Mucosa of descending colon (tissue), 3 donors: ENCODE measurements around the gene CPVL. TPM values are rescaled to one million over a fixed set of nuclear protein-coding genes. Genes with fewer than 3 reads are reported as not detected.
"Not testable (repeated sequence)": the region's sequence is repeated elsewhere in the genome, so short reads cannot be mapped to it uniquely, and the experiment has no call there.

Experiments used
- ATAC-seq: fragments of 200-7000 bp; cut with Tn5 transposase; one replicate; pipeline ENCODE4 v1.9.1; 2020; ENCODE audit warnings: mild to moderate bottlenecking, moderate library complexity
- DNase-seq, 3 donors: peaks; one replicate each; pipeline ENCODE4 v3.0.0-alpha.2; 2020
- H3K36me3 ChIP-seq: fragments of 200-600 bp; one replicate; pipeline ENCODE4 v1.8.0; 2021; ENCODE audit warnings: low read depth, mild to moderate bottlenecking
- H3K4me1 ChIP-seq: fragments of 200-600 bp; one replicate; pipeline ENCODE4 v1.8.0; 2021; ENCODE audit warnings: low read depth, mild to moderate bottlenecking
- H3K4me3 ChIP-seq: fragments of 200-600 bp; one replicate; pipeline ENCODE4 v1.8.0; 2021; ENCODE audit warnings: mild to moderate bottlenecking
- H3K9me3 ChIP-seq: fragments of 200-600 bp; one replicate; pipeline ENCODE4 v1.8.0; 2021; ENCODE audit warnings: mild to moderate bottlenecking
- CTCF ChIP-seq: fragments of 200-600 bp; IDR thresholded peaks from one replicate; pipeline ENCODE4 v1.8.0; 2022; ENCODE audit warnings: antibody characterized with exemption, mild to moderate bottlenecking
- intact Hi-C, 2 donors: fragments of 100-400 bp; cut with DNase I in 1 of 2; cut with micrococcal nuclease in 1 of 2; formaldehyde crosslinking; loops; one replicate each; pipeline versions ENCODE4 v1.11.0 to v1.11.1; 2022; cut with DNase I, micrococcal nuclease
- total RNA-seq, 3 donors: library from RNA; stranded (reverse); fragmentation: NEBNext Ultra II Directional in 2 of 3; extraction: Animal tissue kit (Norgen Biotek cat#: 25700) in 2 of 3; gene quantifications; one replicate each; pipeline versions ENCODE4 v1.2.1 to v1.2.4, GENCODE V29; 2021 to 2023
- donor health status: DM: no; HTN: no; CAD: no; lungs with moderate emphysema.
- donor health status: DM: no; HTN: no; CAD: no.
- donor health status: DM: no; HTN: yes; CAD: no.

Gene CPVL
- total RNA-seq, 3 donors from 2014 or later: 8.1 to 20.0 (median 10.5) TPM

- no peak for TF ChIP-seq CTCF
- Histone ChIP-seq H3K9me3 (no peaks in the 10 kb centered on the region), H3K36me3 (no peaks in the 10 kb centered on the region), H3K4me3 (no peak overlapping the region), H3K4me1 (no peaks in the 10 kb centered on the region)
- DNase-seq (no peak), ATAC-seq (no peak)
- intact Hi-C loops: no loop called here
These were observed 25.4 kb downstream of the CPVL start for GRCh38 chr7:29120955-29121354.

- Histone ChIP-seq H3K4me1 (no peaks in the 10 kb centered on the region), H3K9me3 (no peaks in the 10 kb centered on the region), H3K4me3 (no peak overlapping the region), H3K36me3 (no peaks in the 10 kb centered on the region)
- intact Hi-C loops: loop anchor here in 1 of 2 donors (10.0 kb wide), 1 partner anchor 285 kb away; no protein-coding TSS in a partner anchor
- ATAC-seq (no peak), DNase-seq (no peak)
- no peak for TF ChIP-seq CTCF
These were observed 26.8 kb downstream of the CPVL start for GRCh38 chr7:29119538-29119937.

DNA sequence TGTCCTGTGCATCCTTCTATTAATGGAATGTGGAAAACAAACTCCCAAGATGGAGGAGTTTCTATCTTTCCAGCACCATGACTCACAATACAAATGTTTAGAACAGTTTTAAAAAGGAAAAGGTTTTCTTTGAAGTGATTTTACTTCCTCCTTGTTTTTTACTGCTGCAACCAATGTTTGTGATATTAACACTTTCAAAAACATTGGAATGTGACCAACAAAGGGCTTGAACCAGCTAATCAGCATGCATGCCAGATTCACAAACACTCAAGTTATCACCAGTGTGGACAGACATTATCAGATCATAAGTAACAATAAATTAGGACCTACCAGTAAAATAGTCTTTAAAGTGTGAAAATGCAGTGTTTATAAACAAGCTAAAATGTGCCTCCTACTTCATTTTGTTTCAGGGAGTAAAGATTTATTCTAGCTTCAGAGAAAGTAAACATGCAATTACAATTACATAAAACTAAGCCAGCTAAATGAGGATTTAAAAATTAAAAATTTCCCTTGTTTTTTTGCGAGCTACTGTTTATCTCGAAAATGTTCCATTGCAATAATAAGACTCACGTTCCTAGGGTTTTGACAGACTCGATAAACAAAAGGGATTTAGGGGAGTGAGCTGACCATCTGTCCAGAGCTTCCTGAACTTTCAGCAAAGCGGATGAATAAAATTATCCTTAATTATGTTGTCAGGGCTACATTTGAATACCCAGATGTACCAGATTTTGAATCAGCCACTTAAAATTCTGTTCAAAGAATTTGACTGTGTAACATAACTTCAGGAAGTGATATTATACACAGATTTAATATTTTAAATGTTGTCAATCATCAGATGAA is 29.8 kb downstream of the CPVL start:
- no peak for DNase-seq
- no peaks in the 10 kb centered on the region for H3K4me1 ChIP-seq
- TF ChIP-seq CTCF: no peak
- intact Hi-C loops: loop anchor here in 1 of 2 donors (10.0 kb wide), 1 partner anchor 288 kb away; no protein-coding TSS in a partner anchor
- no peaks in the 10 kb centered on the region for H3K36me3 ChIP-seq
- no peak overlapping the region for H3K4me3 ChIP-seq
- no peak for ATAC-seq
- no peaks in the 10 kb centered on the region for H3K9me3 ChIP-seq

DNA sequence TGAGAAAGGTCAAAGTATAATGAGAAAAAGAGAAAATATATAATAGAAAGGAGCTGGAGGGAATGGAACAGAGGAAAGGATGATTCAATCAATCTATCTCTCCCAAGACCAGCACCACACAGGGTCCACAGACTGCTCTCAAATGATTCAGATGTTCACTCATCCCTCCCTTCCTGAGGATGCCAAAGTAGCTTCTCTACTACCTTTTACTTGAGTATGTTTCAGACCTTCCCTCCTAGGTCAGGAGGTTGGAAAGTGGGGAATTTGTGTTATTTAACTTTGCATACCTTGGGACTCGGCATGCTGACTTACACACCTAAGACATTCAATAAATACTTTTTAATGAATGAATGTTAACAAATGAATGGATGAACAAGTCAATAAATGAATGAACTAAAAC is 30.6 kb downstream of the CPVL start:
- DNase-seq (no peak), ATAC-seq (no peak)
- no peak overlapping the region for H3K4me3 ChIP-seq
- no peaks in the 10 kb centered on the region for H3K36me3 ChIP-seq
- intact Hi-C loops: loop anchor here in 1 of 2 donors (10.0 kb wide), 1 partner anchor 289 kb away; no protein-coding TSS in a partner anchor
- no peak for TF ChIP-seq CTCF
- no peaks in the 10 kb centered on the region for H3K9me3 ChIP-seq
- no peaks in the 10 kb centered on the region for H3K4me1 ChIP-seq

DNA sequence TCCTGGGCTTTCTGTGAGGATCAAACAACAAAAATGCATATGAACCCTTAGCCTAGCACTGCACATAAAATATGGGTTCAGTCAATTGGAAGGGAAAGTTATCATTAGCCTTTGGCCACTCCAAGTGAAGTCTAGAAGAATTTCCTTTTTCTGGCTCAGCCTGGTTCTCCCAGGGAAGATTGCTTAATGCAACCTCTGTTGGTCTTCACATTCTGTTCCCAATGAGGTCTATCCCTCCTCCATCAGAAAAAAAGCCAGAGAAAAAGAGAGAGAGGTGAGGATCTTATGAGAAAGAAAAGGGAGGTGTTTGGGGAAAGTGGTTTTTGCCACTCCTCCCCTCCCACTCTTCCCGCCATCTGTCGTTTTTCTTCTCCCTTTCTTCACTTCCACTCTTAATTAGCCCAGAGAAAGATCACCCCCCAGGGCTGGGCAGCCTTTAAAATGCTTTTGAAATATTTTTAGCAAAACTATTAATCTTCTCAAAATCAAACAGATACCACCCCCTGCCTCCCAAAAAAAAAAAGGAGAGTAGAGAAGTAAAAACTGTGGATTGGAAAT is 31.1 kb downstream of the CPVL start:
- TF ChIP-seq CTCF: no peak
- DNase-seq (no peak), ATAC-seq (no peak)
- no peaks in the 10 kb centered on the region for H3K4me1 ChIP-seq
- no peaks in the 10 kb centered on the region for H3K36me3 ChIP-seq
- H3K9me3 ChIP-seq: no peaks in the 10 kb centered on the region
- no peak overlapping the region for H3K4me3 ChIP-seq
- intact Hi-C loops: loop anchor here in 1 of 2 donors (10.0 kb wide), 1 partner anchor 290 kb away; no protein-coding TSS in a partner anchor

DNA sequence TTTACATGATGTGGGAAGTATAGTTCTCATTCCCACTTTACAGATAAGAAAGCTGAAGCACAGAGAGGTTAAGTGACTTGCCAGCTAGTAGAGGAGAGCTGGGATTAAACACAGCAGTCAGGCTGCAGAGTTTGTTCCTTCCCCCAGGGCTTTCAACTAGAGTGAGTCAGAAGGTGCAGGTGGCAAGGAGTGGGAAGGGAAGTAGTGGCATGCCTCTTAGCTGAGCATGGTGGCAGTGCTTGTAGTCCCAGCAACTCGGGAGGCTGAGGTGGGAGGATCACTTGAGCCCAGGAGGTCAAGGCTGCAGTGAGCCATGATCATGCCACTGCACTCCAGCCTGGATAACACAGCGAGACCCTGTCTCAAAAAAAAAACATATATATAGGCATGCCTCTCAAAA is 32.1 kb downstream of the CPVL start:
- not testable (repeated sequence) for DNase-seq, H3K9me3 ChIP-seq, H3K36me3 ChIP-seq, H3K4me1 ChIP-seq, H3K4me3 ChIP-seq
- ATAC-seq: peak; percentile 68
- intact Hi-C loops: loop anchor here (5.0 to 10.0 kb wide), 2 partner anchors 291 to 293 kb away; no protein-coding TSS in a partner anchor
